Right lobe of liver (tissue), 6 donors: ENCODE results near the gene NAALADL2. TPM values are rescaled to one million over a fixed set of nuclear protein-coding genes. Genes with fewer than 3 reads are reported as not detected.

ENCODE experiments used
- ATAC-seq, 4 donors: fragments of 200-7000 bp; cut with Tn5 transposase; one replicate each; pipeline ENCODE4 v1.9.1; 2020; ENCODE audit warnings: mild to moderate bottlenecking in 4 of 4, moderate library complexity in 4 of 4
- DNase-seq, 3 donors: peaks; one replicate each; pipeline ENCODE4 v3.0.0-alpha.2; 2020
- H3K27ac ChIP-seq, 3 donors: fragments of 200-600 bp; one replicate each; pipeline ENCODE4 v1.8.0; 2022
- H3K27me3 ChIP-seq, 2 donors: fragments of 200-600 bp; one replicate each; pipeline ENCODE4 v1.8.0; 2022
- H3K36me3 ChIP-seq, 4 donors: fragments of 200-600 bp; sonication (generic) in 1 of 4; one replicate each; pipeline versions ENCODE4 v1.5.1 to v1.8.0; 2017 to 2022; ENCODE audit warnings: control low read depth in 1 of 4
- H3K4me1 ChIP-seq, 4 donors: fragments of 200-600 bp; sonication (generic) in 1 of 4; one replicate each; pipeline versions ENCODE4 v1.5.1 to v1.8.0; 2017 to 2022; ENCODE audit warnings: control low read depth in 1 of 4
- H3K4me3 ChIP-seq, 3 donors: fragments of 200-600 bp; one replicate each; pipeline ENCODE4 v1.8.0; 2022
- H3K9me3 ChIP-seq, 4 donors: fragments of 200-600 bp; sonication (generic) in 1 of 4; one replicate each; pipeline versions ENCODE4 v1.5.1 to v1.8.0; 2017 to 2022; ENCODE audit warnings: control low read depth in 1 of 4
- CTCF ChIP-seq, 4 donors: fragments of 200-600 bp in 3 of 4; fragments of 450-650 bp in 1 of 4; IDR thresholded peaks; one replicate each; pipeline versions ENCODE4 v1.5.1 to v1.8.0; 2016 to 2022; ENCODE audit warnings: antibody characterized with exemption in 4 of 4, mild to moderate bottlenecking in 2 of 4
- POLR2A ChIP-seq: fragments of 450-650 bp; IDR thresholded peaks from one replicate; pipeline ENCODE4 v1.6.1; 2017; ENCODE audit warnings: antibody characterized with exemption, mild to moderate bottlenecking
- WGBS: methylation state at CpG from one replicate; pipeline ENCODE4 v1.1.6; 2018; ENCODE audit warnings: low coverage, low lambda C conversion rate; ENCODE audit not compliant: insufficient coverage; ENCODE audit errors: missing lambda C conversion rate; 5-methylcytosine and 5-hydroxymethylcytosine counted together
- intact Hi-C, 2 donors: fragments of 100-400 bp; cut with DNase I; formaldehyde crosslinking; loops; one replicate each; pipeline versions ENCODE4 v1.11.2 to v1.14.1; 2022
- total RNA-seq, 6 experiments: library from RNA; depleted of rRNA in 2 of 6; stranded (reverse); fragments of >200 nt in 2 of 6; fragmentation: NEBNext Ultra II Directional in 3 of 6; extraction: Animal tissue kit (Norgen Biotek cat#: 25700) in 3 of 6; gene quantifications; one replicate each; pipeline versions ENCODE4 v1.1.0 to v1.2.4, GENCODE V29; 2016 to 2023
- donor health status: DM: no; HTN: yes; CAD: no.
- donor health status: DM: no; HTN: no; CAD: no.
- donor health status: DM: no; HTN: no; CAD: no.
- donor health status: DM: no; HTN: yes; CAD: no.
- donor health status: DM: no; HTN: yes; CAD: no.

NAALADL2 gene
- total RNA-seq, 6 experiments from 2014 or later = 0.86 to 4.9 (median 3.2) TPM

GRCh38 chr3:175475765-175476164, 616.6 kb downstream of the NAALADL2 start:
- no peaks in the 10 kb centered on the region for H3K9me3 ChIP-seq
- H3K36me3 ChIP-seq = no peaks in the 10 kb centered on the region
- no peaks in the 10 kb centered on the region for H3K4me1 ChIP-seq
- H3K27me3 ChIP-seq = no peaks in the 10 kb centered on the region
- intact Hi-C loops = no loop called here
- ATAC-seq (no peak), DNase-seq (no peak)
- TF ChIP-seq CTCF (IDR thresholded peaks at IDR 0.05) (no peak), POLR2A (no peak)
- 90% methylated on average over 4 of the region's 4 CpGs for WGBS
- no peak overlapping the region for H3K4me3 ChIP-seq
- H3K27ac ChIP-seq = no peak overlapping the region

GRCh38 chr3:175476489-175476888, 617.4 kb downstream of the NAALADL2 start:
- WGBS = 38% methylated on average over 2 of the region's 2 CpGs
- Histone ChIP-seq H3K4me1 (no peaks in the 10 kb centered on the region), H3K27me3 (no peaks in the 10 kb centered on the region), H3K36me3 (no peaks in the 10 kb centered on the region), H3K27ac (no peak overlapping the region), H3K4me3 (no peak overlapping the region), H3K9me3 (no peaks in the 10 kb centered on the region)
- TF ChIP-seq CTCF (IDR thresholded peaks at IDR 0.05) (no peak), POLR2A (no peak)
- DNase-seq = no peak
- intact Hi-C loops = no loop called here
- ATAC-seq = no peak

GRCh38 chr3:175477651-175478224, 618.6 kb downstream of the NAALADL2 start:
- no peaks in the 10 kb centered on the region for H3K27me3 ChIP-seq
- H3K4me3 ChIP-seq = no peak overlapping the region
- no peaks in the 10 kb centered on the region for H3K36me3 ChIP-seq
- intact Hi-C loops = no loop called here
- H3K9me3 ChIP-seq = no peaks in the 10 kb centered on the region
- ATAC-seq = no peak
- 61% methylated on average over 2 of the region's 2 CpGs for WGBS
- no peak for TF ChIP-seq POLR2A
- TF ChIP-seq CTCF (IDR thresholded peaks at IDR 0.05) = no peak
- no peak overlapping the region for H3K27ac ChIP-seq
- no peak for DNase-seq
- no peaks in the 10 kb centered on the region for H3K4me1 ChIP-seq

DNA sequence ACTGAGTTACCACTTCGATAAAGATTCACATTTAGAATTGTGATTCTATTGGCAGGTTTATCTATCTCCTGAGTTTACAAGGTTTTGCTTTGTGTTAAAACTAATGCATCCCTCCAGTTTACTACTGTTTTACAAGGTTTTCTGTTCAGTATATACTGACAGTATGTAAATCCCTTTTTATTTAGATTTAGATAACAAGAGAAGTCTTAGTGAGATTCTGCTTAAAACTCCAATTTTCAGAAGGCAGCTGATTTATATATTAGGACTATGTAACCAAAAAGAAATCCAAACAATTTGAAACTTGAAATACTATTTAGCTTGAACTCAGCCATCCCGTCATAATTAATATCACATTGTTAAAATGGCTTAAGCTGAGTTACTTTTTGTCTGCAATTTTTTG, 619.2 kb downstream of the NAALADL2 start:
- no peaks in the 10 kb centered on the region for H3K27me3 ChIP-seq
- 75% methylated on average over 2 of the region's 2 CpGs for WGBS
- H3K36me3 ChIP-seq = no peaks in the 10 kb centered on the region
- no peaks in the 10 kb centered on the region for H3K4me1 ChIP-seq
- H3K9me3 ChIP-seq = no peaks in the 10 kb centered on the region
- no peak overlapping the region for H3K27ac ChIP-seq
- intact Hi-C loops = no loop called here
- DNase-seq (no peak), ATAC-seq (no peak)
- H3K4me3 ChIP-seq = no peak overlapping the region
- no peak for TF ChIP-seq POLR2A
- no peak for TF ChIP-seq CTCF (IDR thresholded peaks at IDR 0.05)

- Histone ChIP-seq H3K4me1 (no peaks in the 10 kb centered on the region), H3K27me3 (no peaks in the 10 kb centered on the region), H3K36me3 (no peaks in the 10 kb centered on the region), H3K9me3 (no peaks in the 10 kb centered on the region), H3K4me3 (no peak overlapping the region), H3K27ac (no peak overlapping the region)
- intact Hi-C loops = no loop called here
- 68% methylated on average over 2 of the region's 2 CpGs for WGBS
- ATAC-seq (no peak), DNase-seq (no peak)
- TF ChIP-seq CTCF (IDR thresholded peaks at IDR 0.05) (no peak), POLR2A (no peak)
Measured at GRCh38 chr3:175479175-175479574, 620.0 kb downstream of the NAALADL2 start.
